SK-N-SH (cell line): Measurements from ENCODE around the gene PRDX4.

Experiments used
- CTCF ChIP-seq: fragments of 200-600 bp; sonication (generic); IDR thresholded peaks from 2 replicates; pipeline ENCODE4 v1.6.1; 2017; ENCODE audit warnings: antibody characterized with exemption, mild to moderate bottlenecking, moderate library complexity
- GABPA ChIP-seq: IDR thresholded peaks from 2 replicates; pipeline ENCODE4 v1.4.0; 2012; ENCODE audit warnings: low read depth, mild to moderate bottlenecking
- JUND ChIP-seq: IDR thresholded peaks from 2 replicates; pipeline ENCODE4 v1.4.0; 2012
- MAX ChIP-seq: IDR thresholded peaks from 2 replicates; pipeline ENCODE4 v1.4.0; 2012; ENCODE audit warnings: low read depth
- MEF2A ChIP-seq: IDR thresholded peaks from 2 replicates; pipeline ENCODE4 v1.4.0; 2012; ENCODE audit warnings: low read depth, borderline replicate concordance
- PBX3 ChIP-seq: IDR thresholded peaks from 2 replicates; pipeline ENCODE4; 2012
- SIN3A ChIP-seq: IDR thresholded peaks from 2 replicates; pipeline ENCODE4 v1.6.1; 2012; ENCODE audit warnings: low read depth, mild to moderate bottlenecking, low read length, moderate library complexity, borderline replicate concordance
- SMC3 ChIP-seq: IDR thresholded peaks from 2 replicates; pipeline ENCODE4 v1.6.1; 2012; ENCODE audit warnings: low read depth, low read length, improper control_type of control experiment
- TAF1 ChIP-seq: IDR thresholded peaks from 2 replicates; pipeline ENCODE4 v1.6.1; 2012; ENCODE audit warnings: low read depth, mild to moderate bottlenecking, low read length, moderate library complexity, borderline replicate concordance
- TEAD4 ChIP-seq: IDR thresholded peaks from 2 replicates; pipeline ENCODE4 v1.4.0; 2012; ENCODE audit warnings: mild to moderate bottlenecking, borderline replicate concordance; ENCODE audit not compliant: insufficient read depth

DNA sequence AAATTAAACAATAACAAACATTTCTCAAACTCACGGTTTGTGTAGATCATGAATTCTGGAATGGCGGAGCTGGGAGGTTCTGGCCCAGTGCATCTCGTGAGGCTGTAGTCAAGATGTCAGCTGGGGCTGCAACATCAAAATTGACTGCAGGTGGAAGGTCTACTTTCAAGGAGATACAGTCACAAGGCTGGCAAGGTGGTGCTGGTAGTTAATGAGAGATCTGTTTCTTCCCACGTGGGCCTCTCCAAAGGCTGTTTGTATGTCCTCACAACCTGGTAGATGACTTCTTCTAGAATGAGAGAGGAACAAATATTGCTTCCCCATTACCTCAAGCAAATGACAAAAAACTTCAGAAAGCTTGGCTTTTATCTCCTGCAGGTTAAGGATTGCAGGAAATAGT is 8.0 kb upstream of the PRDX4 start:
- TF ChIP-seq SIN3A (no peak), SMC3 (no peak), CTCF (no peak), TAF1 (no peak), MEF2A (no peak), PBX3 (no peak), MAX (no peak), GABPA (no peak), TEAD4 (no peak), JUND (no peak)
